ENCODE measurements around the gene CGN. TPM values are rescaled to one million over a fixed set of nuclear protein-coding genes. Genes with fewer than 3 reads are reported as not detected.

CGN gene
- total RNA-seq, 4 donors from 2014 or later, result 0.42 to 3.1 (median 0.94) TPM

- H3K4me1 ChIP-seq, result no peaks in the 10 kb centered on the region
- DNase-seq (ENCODE audit: extremely low spot score), result no peak
- intact Hi-C loops (cut with DNase I), result no loop called here
- peaks cover 0 to 10% (median 0%) of the 10 kb centered on the region in 4 donors for H3K36me3 ChIP-seq
- 62% methylated on average over 5 of the region's 5 CpGs for WGBS
- H3K27me3 ChIP-seq, result no peaks in the 10 kb centered on the region
- H3K9me3 ChIP-seq, result no peaks in the 10 kb centered on the region
- no peak overlapping the region for H3K27ac ChIP-seq (replicated peaks in 1 of 4)
- H3K4me3 ChIP-seq, result no peak overlapping the region
- TF ChIP-seq EP300 (IDR thresholded peaks at IDR 0.05) (no peak), POLR2A (IDR thresholded peaks at IDR 0.05; ENCODE audit: low read depth) (no peak), POLR2AphosphoS5 (IDR thresholded peaks at IDR 0.05) (no peak), CTCF (IDR thresholded peaks at IDR 0.05) (no peak)
Observed at GRCh38 chr1:151523326-151523725, 12.1 kb downstream of the CGN start.

- intact Hi-C loops (cut with DNase I), result no loop called here
- Histone ChIP-seq H3K9me3 (no peaks in the 10 kb centered on the region), H3K4me3 (no peak overlapping the region), H3K27me3 (no peaks in the 10 kb centered on the region), H3K4me1 (no peaks in the 10 kb centered on the region), H3K27ac (replicated peaks in 1 of 4) (no peak overlapping the region), H3K36me3 (peaks cover 0 to 10% (median 0%) of the 10 kb centered on the region in 4 donors)
- TF ChIP-seq POLR2AphosphoS5 (IDR thresholded peaks at IDR 0.05) (no peak), EP300 (IDR thresholded peaks at IDR 0.05) (no peak), CTCF (IDR thresholded peaks at IDR 0.05) (no peak), POLR2A (IDR thresholded peaks at IDR 0.05; ENCODE audit: low read depth) (no peak)
- WGBS, result 89% methylated on average over 7 of the region's 7 CpGs
- DNase-seq (ENCODE audit: extremely low spot score), result no peak
Observed at GRCh38 chr1:151524736-151525135, 13.5 kb downstream of the CGN start.

GRCh38 chr1:151526735-151527525, 15.7 kb downstream of the CGN start:
- intact Hi-C loops (cut with DNase I), result no loop called here
- Histone ChIP-seq H3K9me3 (no peaks in the 10 kb centered on the region), H3K27ac (replicated peaks in 1 of 4) (no peak overlapping the region), H3K4me3 (no peak overlapping the region), H3K27me3 (no peaks in the 10 kb centered on the region), H3K36me3 (peaks cover 0 to 14% (median 0%) of the 10 kb centered on the region in 4 donors), H3K4me1 (no peaks in the 10 kb centered on the region)
- no peak for TF ChIP-seq POLR2A (IDR thresholded peaks at IDR 0.05; ENCODE audit: low read depth)
- no peak for TF ChIP-seq POLR2AphosphoS5 (IDR thresholded peaks at IDR 0.05)
- TF ChIP-seq EP300 (IDR thresholded peaks at IDR 0.05), result no peak
- TF ChIP-seq CTCF (IDR thresholded peaks at IDR 0.05), result no peak
- 81% methylated on average over 7 of the region's 7 CpGs for WGBS
- no peak for DNase-seq (ENCODE audit: extremely low spot score)

- no peaks in the 10 kb centered on the region for H3K4me1 ChIP-seq
- intact Hi-C loops (cut with DNase I), result no loop called here
- no peaks in the 10 kb centered on the region for H3K27me3 ChIP-seq
- WGBS, result 88% methylated on average over 11 of the region's 11 CpGs
- no peak for DNase-seq (ENCODE audit: extremely low spot score)
- H3K9me3 ChIP-seq, result no peaks in the 10 kb centered on the region
- H3K36me3 ChIP-seq, result peaks cover 0 to 14% (median 0%) of the 10 kb centered on the region in 4 donors
- H3K27ac ChIP-seq (replicated peaks in 1 of 4), result no peak overlapping the region
- no peak for TF ChIP-seq EP300 (IDR thresholded peaks at IDR 0.05)
- H3K4me3 ChIP-seq, result no peak overlapping the region
Observed at GRCh38 chr1:151529211-151529702, 18.1 kb downstream of the CGN start.

GRCh38 chr1:151529781-151530180, 18.6 kb downstream of the CGN start:
- intact Hi-C loops (cut with DNase I), result no loop called here
- TF ChIP-seq POLR2A (IDR thresholded peaks at IDR 0.05; ENCODE audit: low read depth), result no peak
- TF ChIP-seq CTCF (IDR thresholded peaks at IDR 0.05), result no peak
- TF ChIP-seq EP300 (IDR thresholded peaks at IDR 0.05), result no peak
- no peak for TF ChIP-seq POLR2AphosphoS5 (IDR thresholded peaks at IDR 0.05)
- 96% methylated on average over 17 of the region's 18 CpGs for WGBS
- Histone ChIP-seq H3K9me3 (no peaks in the 10 kb centered on the region), H3K4me3 (no peak overlapping the region), H3K27me3 (no peaks in the 10 kb centered on the region), H3K36me3 (peaks cover 0 to 9% (median 0%) of the 10 kb centered on the region in 4 donors), H3K4me1 (peaks cover 0 to 2% (median 0%) of the 10 kb centered on the region in 4 donors), H3K27ac (replicated peaks in 1 of 4) (no peak overlapping the region)
- no peak for DNase-seq (ENCODE audit: extremely low spot score)

All from esophagus muscularis mucosa (tissue), 4 donors.